D341Med (cell line): ENCODE measurements around the gene PDYN.
"Not testable (repeated sequence)": the region's sequence is repeated elsewhere in the genome, so short reads cannot be mapped to it uniquely, and the experiment has no call there.

ENCODE experiments used
- DNase-seq: peaks from one replicate; pipeline ENCODE4 v3.0.0; 2012; ENCODE audit warnings: low spot score

Gene PDYN

DNA sequence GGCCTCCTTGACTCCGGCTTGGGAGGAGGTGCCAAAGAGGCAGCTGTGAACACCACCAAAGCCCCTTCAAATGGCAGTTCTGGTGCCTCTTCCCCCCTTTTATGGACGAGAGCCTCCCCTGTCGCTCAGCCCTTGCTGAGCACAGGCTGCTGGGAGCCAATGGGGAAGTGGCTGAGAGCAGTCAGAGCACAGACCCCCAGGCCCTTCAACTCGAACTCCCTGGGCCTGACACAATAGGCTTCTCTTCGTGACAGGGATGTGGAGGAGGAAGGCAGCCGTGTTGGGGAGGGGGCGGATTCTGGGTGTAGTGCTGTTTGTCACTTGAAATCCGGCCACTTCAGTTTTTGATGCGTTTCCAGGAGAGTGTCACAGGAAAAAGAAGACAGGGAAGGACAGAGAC, at the start of gene PDYN:
TSS of gene PDYN (minus strand) at position 73 of the 400 bp plus-strand sequence. CDS start 10,974 bp downstream, outside the sequence.
- DNase-seq = no peak

DNA sequence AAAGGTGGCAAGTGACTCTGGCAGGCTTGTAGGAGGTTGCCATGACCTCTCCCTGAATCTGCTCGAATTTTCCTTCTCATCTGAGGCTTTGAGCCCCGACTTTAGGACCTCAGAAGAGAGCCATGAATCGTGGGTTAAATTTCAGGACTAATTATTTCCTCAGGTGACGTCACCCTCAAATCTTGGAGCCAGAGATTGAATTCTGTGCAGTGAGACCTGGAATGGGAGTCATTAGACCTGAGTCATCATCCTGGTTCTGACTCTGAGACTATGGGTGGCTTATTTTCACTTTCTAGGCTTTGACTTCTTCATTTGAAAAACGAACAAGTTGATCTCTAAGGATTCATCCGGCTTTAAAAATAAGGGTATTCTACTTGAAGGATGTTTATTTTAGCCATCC, 48.5 kb upstream of the PDYN start:
- no peak for DNase-seq

DNA sequence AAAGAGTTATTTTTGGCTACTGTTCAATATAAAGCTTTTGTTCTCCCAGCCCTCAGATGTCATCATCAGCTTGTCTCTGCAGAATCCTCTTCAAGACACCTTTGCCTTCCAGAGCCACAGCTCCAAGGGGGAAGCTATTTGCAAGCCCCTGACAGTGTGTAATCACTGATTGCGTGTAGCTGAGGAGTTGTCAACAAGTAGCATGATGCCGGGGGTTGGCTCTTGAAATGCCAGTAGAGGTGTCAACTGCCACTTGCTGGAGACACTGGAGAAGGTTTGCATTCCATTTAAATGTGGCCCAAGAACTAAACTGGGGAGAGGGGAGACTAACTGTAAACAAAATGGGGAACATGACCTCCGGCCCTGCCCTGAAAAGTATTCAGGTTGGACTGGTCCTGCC, 44.3 kb upstream of the PDYN start:
- no peak for DNase-seq

DNA sequence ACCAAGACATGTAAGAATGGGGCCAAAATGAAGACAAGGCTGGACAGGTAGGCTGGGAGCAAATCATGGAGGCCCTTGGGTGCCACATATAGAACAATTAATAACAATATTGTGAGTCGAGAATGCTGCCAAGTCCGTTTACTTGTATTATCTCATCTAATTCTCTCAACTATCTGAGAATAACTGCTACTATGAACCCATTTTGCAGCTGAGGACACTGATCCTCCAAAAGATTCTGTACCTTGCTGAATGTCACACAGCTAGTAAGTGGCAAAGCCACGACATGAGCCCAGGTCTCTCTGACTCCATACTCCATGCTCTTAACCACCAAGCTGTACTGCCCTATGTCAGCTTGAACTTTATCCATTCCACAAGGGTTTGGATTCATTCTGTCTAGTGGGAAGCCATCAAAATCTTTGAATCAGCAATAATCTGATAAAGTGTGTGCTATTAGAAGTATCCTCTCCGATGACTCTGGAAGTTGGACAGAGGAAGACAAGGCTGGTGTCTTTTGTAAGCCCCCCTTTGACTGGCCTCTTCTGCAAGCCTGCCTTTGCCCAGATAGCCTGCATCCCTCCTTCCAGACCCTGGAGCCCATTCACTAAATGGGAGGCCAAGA, 43.5 kb upstream of the PDYN start:
- no peak for DNase-seq

DNA sequence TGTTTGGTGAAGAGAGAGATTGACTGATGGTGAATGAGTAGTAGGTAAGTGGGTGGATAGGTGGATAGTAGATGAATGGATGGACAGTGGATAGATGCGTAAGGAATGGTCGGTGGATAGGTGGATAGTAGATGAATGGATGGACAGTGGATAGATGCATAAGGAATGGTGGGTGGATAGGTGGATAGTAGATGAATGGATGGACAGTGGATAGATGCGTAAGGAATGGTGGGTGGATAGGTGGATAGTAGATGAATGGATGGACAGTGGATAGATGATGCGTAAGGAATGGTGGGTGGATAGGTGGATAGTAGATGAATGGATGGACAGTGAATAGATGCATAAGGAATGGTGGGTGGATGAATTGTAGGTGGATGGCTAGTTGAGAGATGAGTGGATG, 42.5 kb upstream of the PDYN start:
- DNase-seq = not testable (repeated sequence)

DNA sequence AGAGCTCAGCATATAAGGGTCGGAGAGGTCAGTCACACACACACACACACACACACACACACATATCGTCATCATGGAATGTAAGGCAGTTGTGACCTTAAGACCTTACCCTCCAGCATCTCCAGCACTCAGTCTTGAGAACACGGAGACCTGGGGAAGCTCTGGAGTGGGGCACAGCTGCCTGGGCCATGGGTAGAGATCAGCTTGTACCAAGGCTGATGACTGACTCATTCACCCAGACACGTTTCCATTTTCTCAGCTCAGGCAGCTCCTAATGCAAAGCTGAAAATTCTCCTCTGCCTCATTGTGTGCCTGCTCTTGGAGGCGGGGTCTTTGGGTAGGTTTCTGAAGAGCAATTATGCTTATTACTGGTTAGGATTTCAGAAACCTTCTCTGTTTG, 38.3 kb upstream of the PDYN start:
- DNase-seq = no peak

DNA sequence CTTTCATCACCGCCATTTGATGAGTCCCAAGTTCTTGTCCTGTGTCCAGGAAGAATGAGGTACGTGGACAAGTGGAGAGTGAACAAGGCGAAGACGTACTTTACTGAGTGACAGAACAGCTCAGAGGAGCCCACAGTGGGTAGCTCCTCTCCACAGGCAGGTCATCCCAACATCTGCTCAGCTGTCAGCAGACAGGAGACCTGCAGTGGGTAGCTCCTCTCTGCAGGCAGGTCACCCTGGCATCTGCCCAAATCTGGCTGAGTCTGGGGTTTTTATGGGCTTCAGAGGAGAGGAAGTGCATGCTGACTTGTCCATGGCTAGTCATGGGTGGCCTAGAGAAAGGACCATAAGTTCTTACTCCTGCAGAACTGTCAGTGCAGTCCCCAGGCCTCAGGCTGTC, 32.7 kb upstream of the PDYN start:
- DNase-seq = no peak

DNA sequence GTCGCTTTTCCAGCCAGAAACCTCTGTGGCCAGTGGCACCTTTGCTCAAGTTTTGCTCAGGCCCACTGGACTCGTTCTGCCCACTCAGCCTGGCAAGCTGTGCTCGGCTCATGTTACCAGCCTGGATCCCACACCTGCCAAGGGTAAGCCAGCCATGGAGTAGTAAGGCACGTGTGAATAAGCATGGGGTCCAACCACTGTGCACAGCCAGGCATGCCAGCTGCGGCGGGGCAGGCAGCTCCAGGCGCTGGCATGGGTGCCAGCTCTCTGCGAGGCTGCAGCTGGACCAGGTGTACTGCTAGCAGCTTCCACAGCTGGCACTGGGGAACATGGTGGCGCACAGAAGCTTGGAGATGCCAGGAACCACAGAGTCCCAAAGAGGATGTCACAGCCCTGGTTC, 32.1 kb upstream of the PDYN start:
- no peak for DNase-seq

DNA sequence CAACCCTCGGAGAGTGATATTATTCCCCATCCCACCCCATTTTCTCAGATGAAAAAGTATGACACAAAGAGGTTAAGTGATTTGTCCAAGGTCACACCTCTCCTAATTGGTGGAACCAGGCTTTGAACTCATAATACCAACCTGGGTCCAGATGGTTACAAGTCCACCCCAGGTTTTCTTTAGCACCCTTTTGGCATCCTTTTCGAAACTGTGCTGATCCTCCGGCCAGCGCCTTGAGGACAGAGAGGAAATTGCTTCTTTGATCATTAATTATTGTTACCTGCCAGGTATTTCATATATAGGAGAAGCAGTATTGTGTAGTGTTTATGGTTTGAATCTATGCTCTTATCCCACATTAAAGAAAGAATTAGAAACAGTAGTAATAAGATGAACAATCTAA, 29.3 kb upstream of the PDYN start:
- DNase-seq = no peak

DNA sequence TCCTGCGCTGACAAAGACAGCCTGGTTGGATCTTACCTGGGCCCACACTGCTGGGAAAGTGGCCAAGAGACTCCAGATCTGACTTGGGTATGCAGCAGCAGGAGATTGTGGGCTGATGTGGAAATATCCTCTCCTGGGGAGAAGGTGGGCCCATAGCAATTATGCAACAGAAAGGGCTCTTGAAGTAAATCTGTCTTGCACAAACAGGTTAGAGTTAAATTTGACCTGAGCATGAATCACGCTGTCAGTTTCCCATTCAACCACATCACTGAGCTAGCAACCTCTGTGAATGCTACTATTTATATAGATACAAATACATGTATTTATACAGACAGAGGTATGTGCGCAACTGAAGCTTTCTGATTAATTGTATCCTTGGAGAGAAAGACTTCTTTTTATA, 28.3 kb upstream of the PDYN start:
- no peak for DNase-seq

DNA sequence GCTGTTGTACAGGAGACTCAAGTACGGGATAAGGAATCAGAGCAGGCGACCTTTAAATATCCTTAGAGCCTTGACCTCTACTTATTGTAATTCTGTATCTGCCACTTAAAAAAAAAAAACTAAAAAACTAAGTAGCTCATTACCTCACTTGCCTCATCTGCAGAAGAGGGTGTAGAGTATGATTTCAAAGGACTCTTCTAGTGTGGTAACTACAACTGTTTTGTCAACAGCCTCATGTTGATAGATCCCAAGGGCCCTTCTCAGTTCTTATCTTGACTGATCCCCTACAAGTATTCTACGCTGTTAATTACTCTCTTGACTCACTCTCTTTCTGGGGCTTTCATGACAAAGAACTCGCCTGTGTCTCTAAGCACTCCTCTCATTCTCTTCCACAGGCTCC, 16.7 kb upstream of the PDYN start:
- DNase-seq = no peak

DNA sequence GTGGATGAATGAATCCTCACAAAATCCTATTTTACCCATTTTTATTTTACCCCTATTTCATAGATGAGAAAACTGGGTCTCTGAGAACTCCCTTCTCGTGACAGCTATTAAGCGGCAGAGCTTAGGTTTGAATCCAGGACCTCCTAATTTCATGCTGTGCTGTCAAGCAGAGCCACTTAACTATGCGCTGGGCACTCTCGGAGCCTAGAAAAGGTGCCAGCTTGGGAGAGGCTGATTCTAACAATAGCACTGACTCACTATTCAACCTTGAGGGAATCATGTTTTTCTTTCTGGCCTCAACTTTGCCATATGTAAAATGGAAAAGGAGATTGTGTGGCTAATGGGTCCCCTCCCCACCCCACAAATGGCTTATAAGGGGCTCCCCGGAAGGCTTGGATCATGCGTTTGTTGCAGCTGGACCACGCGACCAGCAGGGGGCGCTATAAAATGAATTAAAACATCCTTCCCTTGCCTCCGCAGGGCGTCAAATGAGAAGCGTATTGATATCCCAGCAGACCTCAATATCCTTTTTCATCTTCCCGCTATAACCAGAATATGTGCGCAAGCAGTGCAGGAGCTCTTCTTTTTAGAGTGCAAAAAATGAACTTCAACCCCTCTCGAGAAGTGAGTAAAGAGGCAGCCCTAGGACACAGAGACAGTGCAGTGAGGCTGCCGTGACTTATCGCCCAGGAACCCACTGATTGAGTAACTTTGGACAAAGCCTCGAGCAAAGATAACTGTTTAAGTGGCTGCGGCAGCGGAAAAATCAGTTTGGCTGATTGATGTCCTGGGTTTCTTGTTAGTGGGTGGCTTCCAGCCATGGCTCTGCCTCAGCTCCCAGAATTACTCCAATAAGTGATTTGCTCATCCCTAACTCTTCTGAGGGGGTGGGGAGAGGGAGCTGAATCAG, 12.8 kb upstream of the PDYN start:
- peak; percentile 81 for DNase-seq

DNA sequence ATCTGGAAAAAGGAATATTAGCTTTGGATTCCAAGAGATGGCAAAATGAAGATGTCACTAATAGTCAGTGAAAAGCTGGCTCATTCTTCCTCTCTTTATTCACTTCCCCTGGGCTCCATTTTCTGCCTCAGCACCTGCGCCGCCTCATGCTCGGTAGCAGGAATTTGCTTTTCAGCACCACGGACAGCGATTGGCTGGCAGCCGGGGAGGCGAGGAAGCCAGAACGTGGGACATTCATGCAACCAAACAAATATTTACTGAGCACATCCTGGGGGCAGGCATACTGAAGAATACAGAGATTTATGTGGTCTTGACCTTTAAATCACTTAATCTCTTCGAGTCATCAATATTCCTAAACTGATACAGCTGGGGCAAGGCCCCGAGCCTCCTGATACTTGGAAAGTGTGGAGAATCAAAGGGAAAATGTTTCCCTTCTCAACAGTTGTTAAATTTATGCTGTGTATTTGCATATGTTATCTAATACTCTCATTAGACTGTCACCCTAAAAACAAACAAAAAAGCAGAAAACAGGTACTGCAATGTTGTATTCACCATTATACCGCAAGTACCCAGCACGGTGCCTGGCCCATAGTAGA, 12.1 kb upstream of the PDYN start:
- DNase-seq = no peak

DNA sequence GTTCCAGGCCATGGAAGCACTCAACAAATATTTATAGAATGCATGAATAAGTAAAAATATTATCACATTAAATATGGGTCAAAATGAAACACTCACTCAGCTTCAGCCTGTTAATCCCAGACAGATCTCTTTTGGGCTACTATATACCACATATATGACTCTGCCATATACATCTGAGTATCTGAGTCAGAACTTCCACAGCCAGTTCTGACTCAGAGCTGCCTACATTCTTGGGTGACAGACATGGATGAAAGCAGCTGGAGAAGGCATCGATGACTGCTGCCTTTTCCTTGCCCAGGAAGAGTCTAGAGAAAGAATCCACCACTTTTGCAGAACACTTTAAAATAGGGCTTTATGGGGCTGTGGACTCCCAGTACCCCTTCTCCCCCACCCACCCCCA, 11.5 kb upstream of the PDYN start:
- DNase-seq = no peak

DNA sequence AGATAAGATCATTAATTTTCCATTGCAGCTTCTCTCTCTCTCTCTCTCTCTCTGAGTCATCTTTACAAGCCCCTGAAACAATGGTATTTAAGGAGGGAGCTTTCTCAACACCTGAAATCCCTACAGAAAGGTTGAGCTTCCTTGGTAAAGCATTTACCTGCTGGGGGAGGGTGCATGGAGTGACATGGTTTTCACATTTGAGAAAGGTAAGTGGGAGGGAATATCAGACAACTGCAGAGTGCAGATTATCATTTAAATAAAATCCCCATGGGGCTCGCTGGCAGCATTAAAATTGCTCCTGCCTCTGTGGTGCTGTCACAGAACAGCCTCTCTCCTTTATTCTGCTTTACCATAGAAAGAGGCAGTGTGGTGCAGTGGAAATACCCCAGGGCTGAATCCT, 10.3 kb upstream of the PDYN start:
- DNase-seq = no peak

DNA sequence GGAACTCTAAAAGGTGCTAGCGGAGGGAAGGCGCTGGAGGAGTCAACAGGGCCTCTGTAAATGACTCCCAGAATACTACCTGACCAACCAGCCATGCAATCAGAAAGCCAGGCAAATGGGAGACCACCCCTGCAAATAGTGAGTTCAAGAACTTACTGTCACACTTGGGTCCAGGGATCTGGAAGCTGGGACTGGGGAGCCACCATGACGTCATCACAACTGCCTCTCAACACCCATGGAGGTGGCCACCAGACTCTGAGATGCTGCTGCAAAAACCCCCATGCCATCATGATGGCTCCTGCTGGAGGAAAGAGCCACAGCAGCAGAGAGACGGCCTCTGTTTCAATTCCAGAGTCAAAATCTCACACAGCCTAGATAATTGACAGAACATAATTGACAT, 8.5 kb upstream of the PDYN start:
- no peak for DNase-seq

DNA sequence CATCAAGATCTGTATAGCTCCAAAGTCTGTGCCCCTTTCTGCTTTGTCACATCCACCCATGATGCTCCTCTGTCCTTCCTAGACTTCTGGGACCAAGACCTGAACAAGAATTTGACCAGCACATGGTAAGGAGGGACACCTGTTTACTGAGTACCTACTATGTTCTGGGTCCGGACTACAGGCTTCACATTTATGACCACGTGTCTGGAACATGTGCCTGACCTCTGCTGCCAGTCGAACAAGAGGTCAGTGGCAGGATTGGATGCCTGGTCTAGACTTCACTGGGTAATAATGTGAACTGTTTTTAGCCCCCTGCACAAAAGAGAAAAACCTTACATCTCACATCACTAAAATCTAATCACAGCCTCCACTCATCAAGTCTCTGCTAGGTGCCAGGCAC, 7.3 kb upstream of the PDYN start:
- DNase-seq = no peak

DNA sequence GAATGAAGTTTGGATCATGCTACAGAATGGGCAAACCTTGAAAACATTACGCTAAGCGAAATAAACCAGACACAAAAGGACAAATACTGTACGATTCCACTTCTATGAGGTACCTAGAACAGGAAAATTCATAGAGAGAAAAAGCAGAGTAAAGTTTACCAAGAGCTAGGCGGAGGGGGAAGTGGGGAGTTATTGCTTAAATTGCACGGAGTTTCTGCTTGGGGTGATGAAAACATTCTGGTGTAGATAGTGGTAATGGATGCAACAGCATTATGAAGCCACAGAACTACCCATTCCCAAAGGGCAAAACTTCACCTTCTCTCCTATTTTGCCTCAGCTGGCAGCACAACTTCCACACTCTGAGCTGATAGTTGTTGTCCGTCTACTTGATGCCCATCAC, 6.4 kb upstream of the PDYN start:
- no peak for DNase-seq

DNA sequence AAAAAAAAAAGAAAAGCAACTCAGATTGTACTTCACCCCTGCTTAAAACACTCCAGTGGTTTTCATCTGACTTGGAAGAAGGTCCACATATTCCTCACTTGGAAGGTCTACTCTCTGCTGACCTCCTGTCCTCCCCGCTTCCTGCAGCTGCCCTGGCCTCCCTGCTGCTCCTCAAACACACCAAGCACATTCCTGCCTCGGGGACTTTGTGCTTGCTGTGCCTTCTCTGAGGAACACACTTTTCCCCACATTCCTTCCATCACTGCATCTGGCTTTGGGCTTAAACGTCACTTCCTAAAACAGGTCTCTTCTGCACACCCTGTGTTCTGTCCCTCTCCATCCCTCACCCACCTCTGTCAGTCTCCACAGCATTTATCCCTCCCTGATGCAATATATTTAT, 4.9 kb upstream of the PDYN start:
- no peak for DNase-seq

DNA sequence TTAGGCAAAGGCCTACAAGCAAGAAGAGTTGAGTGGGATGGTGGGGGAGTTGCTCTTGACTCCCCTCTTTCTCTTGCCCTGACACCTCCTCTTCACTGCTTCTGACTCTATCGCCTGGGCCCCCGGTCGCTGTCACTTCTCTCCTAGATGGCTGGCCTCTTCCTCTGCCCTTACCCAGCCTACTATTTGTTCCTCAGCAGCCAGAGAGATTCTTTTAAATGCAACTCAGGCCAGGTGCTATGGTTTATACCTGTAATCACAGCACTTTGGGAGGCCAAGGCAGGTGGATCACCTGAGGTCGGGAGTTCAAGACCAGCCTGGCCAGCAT, 4.3 kb upstream of the PDYN start:
- no peak for DNase-seq

DNA sequence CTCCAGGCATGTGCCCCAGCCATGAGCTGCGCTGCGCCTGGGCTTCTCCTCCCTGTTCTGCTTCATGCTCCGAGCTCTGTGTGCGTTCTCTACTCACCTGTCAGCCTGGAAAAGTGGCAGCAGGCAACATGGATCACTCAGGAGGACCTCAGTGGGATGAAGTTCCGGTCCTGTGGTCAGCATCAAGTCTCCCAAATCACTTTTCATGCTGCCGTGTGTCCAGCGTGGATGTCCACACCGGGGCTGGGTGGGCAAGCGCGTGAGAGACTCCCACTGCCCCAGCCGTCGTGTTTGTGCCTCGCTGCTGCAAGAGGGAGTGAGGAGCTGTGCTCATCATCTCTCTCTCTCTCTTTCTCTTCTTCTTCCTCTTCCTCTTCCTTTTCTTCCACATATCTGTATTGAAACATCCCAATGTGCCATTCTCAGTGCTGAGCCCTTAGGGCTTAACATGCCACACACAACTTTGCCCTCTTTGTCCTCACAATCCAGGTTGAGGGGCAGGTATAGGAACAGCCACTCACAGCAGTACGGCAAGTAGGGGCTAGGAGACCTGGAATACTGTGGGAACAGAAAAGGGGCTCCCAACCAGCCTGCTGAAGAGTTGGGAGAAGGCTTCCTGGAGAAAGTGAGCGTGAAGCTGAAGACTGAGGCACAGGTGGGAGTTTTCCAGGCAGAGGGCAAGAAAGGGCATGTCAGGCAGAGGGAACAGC, 3.8 kb upstream of the PDYN start:
- no peak for DNase-seq

DNA sequence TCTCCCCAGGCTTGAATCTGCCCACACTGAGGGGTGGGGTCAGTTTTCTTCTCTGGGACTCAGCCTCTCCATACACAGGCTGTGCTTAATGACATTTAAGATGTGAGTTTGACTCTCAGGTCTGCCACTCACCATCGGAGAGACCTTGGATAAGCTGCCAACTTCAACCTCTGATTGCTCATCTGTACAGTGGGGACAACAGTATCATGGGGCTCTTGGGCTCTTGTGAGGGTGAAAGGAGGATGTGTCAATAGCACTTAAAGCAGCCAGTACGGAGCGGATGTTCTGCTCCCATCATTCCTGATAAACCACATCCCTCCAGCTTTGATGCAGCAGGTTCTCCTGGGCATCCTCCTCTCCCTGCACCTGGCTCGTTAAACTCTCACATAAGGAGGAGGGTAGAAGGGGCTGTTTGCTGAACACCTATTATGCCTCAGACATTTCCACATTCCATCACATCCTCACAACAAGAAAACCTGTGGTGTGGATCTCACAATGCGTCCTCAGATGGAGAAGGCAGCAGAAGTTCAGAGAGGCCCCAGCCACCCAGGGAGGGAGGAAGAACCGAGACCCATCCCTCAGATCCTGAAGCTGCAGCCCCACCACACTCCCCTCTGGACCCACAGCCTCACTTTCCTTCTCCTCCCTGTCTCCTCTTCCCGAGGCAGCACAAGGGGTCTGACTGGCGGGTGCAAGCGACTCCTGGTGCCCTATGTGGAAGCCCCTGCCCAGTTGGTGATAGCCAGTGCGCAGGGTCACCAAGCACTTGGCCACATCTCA, 1.9 kb upstream of the PDYN start:
- no peak for DNase-seq
